Fibroblast of skin of abdomen (primary cell): ENCODE results near the gene ARMH3.
"Not testable (repeated sequence)": the region's sequence is repeated elsewhere in the genome, so short reads cannot be mapped to it uniquely, and the experiment has no call there.

Experiments used
- DNase-seq: peaks from one replicate; pipeline ENCODE4 v3.0.0-alpha.2; 2013

ARMH3 gene

GRCh38 chr10:102040305-102041050, 15.5 kb downstream of the ARMH3 start:
- no peak for DNase-seq

- no peak for DNase-seq
Observed at GRCh38 chr10:102038410-102038809, 17.6 kb downstream of the ARMH3 start.

- DNase-seq, result not testable (repeated sequence)
Observed at GRCh38 chr10:102035807-102036206, 20.2 kb downstream of the ARMH3 start.

GRCh38 chr10:102033787-102034186, 22.2 kb downstream of the ARMH3 start:
- no peak for DNase-seq

- DNase-seq, result no peak
Observed at GRCh38 chr10:102027261-102027660, 28.7 kb downstream of the ARMH3 start.

GRCh38 chr10:102024799-102025198, 31.2 kb downstream of the ARMH3 start:
- DNase-seq, result no peak

GRCh38 chr10:102020938-102021337, 35.0 kb downstream of the ARMH3 start:
- DNase-seq, result no peak

GRCh38 chr10:102017295-102017694, 38.7 kb downstream of the ARMH3 start:
- DNase-seq, result no peak

- no peak for DNase-seq
Observed at GRCh38 chr10:102016416-102016815, 39.6 kb downstream of the ARMH3 start.

- no peak for DNase-seq
Observed at GRCh38 chr10:102010961-102011360, 45.0 kb downstream of the ARMH3 start.

GRCh38 chr10:102009801-102010425, 46.1 kb downstream of the ARMH3 start:
- peak; percentile 89 for DNase-seq

GRCh38 chr10:102007796-102008195, 48.2 kb downstream of the ARMH3 start:
- no peak for DNase-seq

GRCh38 chr10:102007031-102007430, 48.9 kb downstream of the ARMH3 start:
- not testable (repeated sequence) for DNase-seq

GRCh38 chr10:102004376-102004775, 51.6 kb downstream of the ARMH3 start:
- DNase-seq, result peak; percentile 32

- DNase-seq, result no peak
Observed at GRCh38 chr10:102003541-102003940, 52.4 kb downstream of the ARMH3 start.

GRCh38 chr10:102001435-102002068, 54.4 kb downstream of the ARMH3 start:
- no peak for DNase-seq

- no peak for DNase-seq
Observed at GRCh38 chr10:101997803-101998202, 58.2 kb downstream of the ARMH3 start.

GRCh38 chr10:101995451-101996063, 60.4 kb downstream of the ARMH3 start:
- peak; percentile 31 for DNase-seq

- DNase-seq, result no peak
Observed at GRCh38 chr10:101993651-101994200, 62.2 kb downstream of the ARMH3 start.

- no peak for DNase-seq
Observed at GRCh38 chr10:101993221-101993620, 62.8 kb downstream of the ARMH3 start.

GRCh38 chr10:101987136-101987535, 68.8 kb downstream of the ARMH3 start:
- DNase-seq, result no peak

- no peak for DNase-seq
Observed at GRCh38 chr10:101986624-101986971, 69.4 kb downstream of the ARMH3 start.

- DNase-seq, result not testable (repeated sequence)
Observed at GRCh38 chr10:101980677-101981076, 75.3 kb downstream of the ARMH3 start.
